ENCODE data around the gene UBLCP1.

DNA sequence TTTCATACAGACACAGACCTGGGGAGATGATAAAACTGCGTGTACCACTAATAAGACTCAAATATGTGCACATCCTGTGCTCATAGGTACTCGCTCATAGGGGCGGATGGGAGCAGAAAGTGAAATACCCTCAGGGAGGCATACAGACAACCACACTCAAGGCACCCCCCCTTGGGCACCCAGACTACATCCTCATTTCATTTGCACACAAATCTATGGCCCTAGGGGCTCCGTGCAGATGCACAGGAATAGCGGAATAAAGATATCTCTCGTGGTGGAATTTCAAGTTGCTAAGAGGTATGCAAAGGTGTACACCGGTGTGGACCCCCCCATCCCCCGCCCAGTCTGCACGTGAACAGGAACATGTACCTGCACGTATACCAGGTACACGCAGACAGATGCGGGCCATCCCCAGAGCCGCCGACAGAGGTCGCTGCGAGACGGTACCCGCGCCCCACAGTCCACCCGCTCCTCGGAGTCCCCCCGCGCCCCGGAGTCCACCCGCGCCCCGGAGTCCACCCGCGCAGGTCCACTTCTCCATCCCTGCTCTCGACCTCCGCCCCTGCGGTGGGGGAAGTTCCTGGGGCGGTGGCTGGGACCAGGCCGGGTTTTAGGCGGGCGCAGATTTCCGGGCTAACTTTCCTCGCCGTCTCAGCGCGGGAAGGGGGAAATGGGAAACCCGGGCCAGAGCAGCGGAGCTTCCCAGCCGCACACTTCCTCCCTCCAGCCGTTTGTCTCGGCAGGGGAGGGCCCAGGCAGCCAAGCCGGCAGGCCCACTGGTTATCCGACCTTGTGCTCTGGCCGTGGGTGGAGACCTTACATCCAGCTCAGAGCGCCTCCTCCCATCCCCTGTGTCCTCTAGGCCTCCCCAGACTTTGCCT is 68.2 kb downstream of the UBLCP1 start:
- TF ChIP-seq POLR2AphosphoS5 (IDR thresholded peaks at IDR 0.05; ENCODE audit: borderline replicate concordance, low read depth, low read length) (no peak), FOXP2 (optimal IDR thresholded peaks at IDR 0.05; ENCODE audit: control extremely low read depth, extremely low read length, insufficient read depth) (no peak)
